ENCODE measurements around the gene ZNF628.
"Not testable (repeated sequence)": the region's sequence is repeated elsewhere in the genome, so short reads cannot be mapped to it uniquely, and the experiment has no call there.

Gene ZNF628

GRCh38 chr19:55486043-55486970 is 9.9 kb downstream of the ZNF628 start:
- no peak for FAIRE-seq

- no peak for FAIRE-seq
Measured at GRCh38 chr19:55486971-55487923, 10.8 kb downstream of the ZNF628 start.

GRCh38 chr19:55487924-55488687 is 11.7 kb downstream of the ZNF628 start, which contains the start of gene SSC5D:
Gene SSC5D (plus strand): TSS chr19:55488436. CDS start chr19:55488590, 154 bp downstream.
- FAIRE-seq: no peak

GRCh38 chr19:55488986-55489710 is 12.7 kb downstream of the ZNF628 start:
- FAIRE-seq: no peak

- FAIRE-seq: no peak
Measured at GRCh38 chr19:55489711-55490477, 13.5 kb downstream of the ZNF628 start.

- no peak for FAIRE-seq
Measured at GRCh38 chr19:55490478-55491432, 14.3 kb downstream of the ZNF628 start.

GRCh38 chr19:55491546-55492360 is 15.3 kb downstream of the ZNF628 start:
- no peak for FAIRE-seq

GRCh38 chr19:55492362-55492944 is 16.0 kb downstream of the ZNF628 start:
- FAIRE-seq: no peak

- no peak for FAIRE-seq
Measured at GRCh38 chr19:55493052-55493644, 16.7 kb downstream of the ZNF628 start.

GRCh38 chr19:55493645-55494171 is 17.3 kb downstream of the ZNF628 start:
- no peak for FAIRE-seq

- FAIRE-seq: no peak
Measured at GRCh38 chr19:55494172-55494761, 17.9 kb downstream of the ZNF628 start.

- FAIRE-seq: no peak
Measured at GRCh38 chr19:55495646-55496349, 19.4 kb downstream of the ZNF628 start.

GRCh38 chr19:55496820-55497219 is 20.4 kb downstream of the ZNF628 start:
- not testable (repeated sequence) for FAIRE-seq

GRCh38 chr19:55497763-55498162 is 21.3 kb downstream of the ZNF628 start:
- FAIRE-seq: no peak

- FAIRE-seq: no peak
Measured at GRCh38 chr19:55498246-55498840, 21.9 kb downstream of the ZNF628 start.

- no peak for FAIRE-seq
Measured at GRCh38 chr19:55500368-55500952, 24.0 kb downstream of the ZNF628 start.

All from A204.1 (cell line).